GM12878 (cell line): ENCODE measurements around the gene EXOC3L1. TPM values are rescaled to one million over a fixed set of nuclear protein-coding genes. Genes with fewer than 3 reads are reported as not detected.
A peak's percentile ranks its signal among the peaks of the same experiment; 100 is the strongest.

Source experiments
- ATAC-seq: fragments of 200-7000 bp; cut with Tn5 transposase; 3 replicates; pipeline ENCODE4 v1.9.1; 2020; ENCODE audit warnings: mild to moderate bottlenecking, moderate library complexity
- BruUV-seq: library from RNA; stranded (reverse); fragments of 400-500 nt; replicated peaks from 2 replicates; lab custom pipeline; 2021; lab: Mats Ljungman, UMichigan
- CTCF ChIA-PET: fragments of 300-600 bp; sonication (Branson Sonifier 250); formaldehyde crosslinking; extraction: SDS; loops from one replicate; lab custom pipeline; 2021; ENCODE audit warnings: inconsistent platforms; lab: Yijun Ruan, JAX
- POLR2A ChIA-PET: fragments of 350-600 bp; formaldehyde crosslinking; extraction: SDS; loops from one replicate; lab custom pipeline; 2021; ENCODE audit warnings: inconsistent platforms; lab: Charles Lee
- RAD21 ChIA-PET: fragments of 300-600 bp; sonication (Branson Sonifier 250); formaldehyde crosslinking; loops from one replicate; lab custom pipeline; 2023; ENCODE audit warnings: antibody characterized with exemption; ENCODE audit not compliant: unreplicated experiment; lab: Charles Lee
- SMC1A ChIA-PET: fragments of 300-600 bp; sonication (Branson Sonifier 250); formaldehyde crosslinking; loops from one replicate; lab custom pipeline; 2023; ENCODE audit not compliant: unreplicated experiment, uncharacterized antibody; lab: Charles Lee
- DNase-seq: peaks from one replicate; pipeline ENCODE4 v3.0.0-alpha.2; 2011; ENCODE audit warnings: low read depth, low spot score
- FAIRE-seq: peaks from 3 replicates; lab custom pipeline; 2011; peaks lifted over from hg19 to GRCh38; lab: Jason Lieb, UNC
- H2AFZ ChIP-seq: 2 replicates; pipeline ENCODE4 v1.6.0; 2011; ENCODE audit warnings: low read depth, low read length, control low read depth; ENCODE audit not compliant: control insufficient read depth
- H3K27ac ChIP-seq: 2 replicates; pipeline ENCODE4 v1.5.1; 2011; ENCODE audit warnings: control low read depth; ENCODE audit not compliant: control insufficient read depth, insufficient read depth
- H3K27me3 ChIP-seq, 2 experiments: replicated peaks in 1 of 2; 2 replicates each; pipeline versions ENCODE4 v1.6.0 to v1.6.1; 2011; ENCODE audit warnings: low read length in 1 of 2; ENCODE audit not compliant: control insufficient read depth in 2 of 2, insufficient read depth in 2 of 2
- H3K36me3 ChIP-seq, 2 experiments: 2 replicates each; pipeline ENCODE4 v1.5.1; 2011; ENCODE audit warnings: low read length in 1 of 2; ENCODE audit not compliant: control insufficient read depth in 2 of 2, insufficient read depth in 2 of 2
- H3K4me1 ChIP-seq: 2 replicates; pipeline ENCODE4 v1.6.1; 2011; ENCODE audit warnings: mild to moderate bottlenecking, low read length, moderate library complexity, mixed read lengths; ENCODE audit not compliant: control insufficient read depth, insufficient read depth
- H3K4me2 ChIP-seq: 2 replicates; pipeline ENCODE4 v1.6.0; 2011; ENCODE audit warnings: control low read depth; ENCODE audit not compliant: control insufficient read depth, insufficient read depth
- H3K4me3 ChIP-seq: fragments of 200-600 bp; sonication (generic); 2 replicates; pipeline ENCODE4 v1.5.1; 2016
- H3K79me2 ChIP-seq: 2 replicates; pipeline ENCODE4 v1.6.0; 2011; ENCODE audit warnings: low read length; ENCODE audit not compliant: control insufficient read depth, insufficient read depth
- H3K9ac ChIP-seq: 2 replicates; pipeline ENCODE4 v1.8.0; 2011; ENCODE audit warnings: low read length, control low read depth, mixed read lengths; ENCODE audit not compliant: control insufficient read depth, insufficient read depth
- H3K9me3 ChIP-seq: replicated peaks from 3 replicates; pipeline ENCODE4 v1.5.1; 2011; ENCODE audit warnings: mild to moderate bottlenecking, low read length; ENCODE audit not compliant: control insufficient read depth, insufficient read depth
- H4K20me1 ChIP-seq: 2 replicates; pipeline ENCODE4 v1.6.0; 2011; ENCODE audit not compliant: control insufficient read depth, insufficient read depth
- EP300 ChIP-seq, 2 experiments: fragments of 150-350 bp in 1 of 2; IDR thresholded peaks; 2 replicates each; pipeline ENCODE4 v1.6.1; 2011 to 2012; ENCODE audit warnings: low read depth in 2 of 2, low read length in 2 of 2, borderline replicate concordance in 1 of 2, improper control_type of control experiment in 1 of 2, inconsistent platforms in 1 of 2; ENCODE audit not compliant: control insufficient read depth in 1 of 2
- PAX5 ChIP-seq: IDR thresholded peaks from 2 replicates; pipeline ENCODE4 v1.6.1; 2011; ENCODE audit warnings: low read depth, low read length, borderline replicate concordance
- SMARCA5 ChIP-seq: fragments of 450-650 bp; IDR thresholded peaks from 2 replicates; pipeline ENCODE4 v1.6.1; 2017; ENCODE audit warnings: mild to moderate bottlenecking
- TCF12 ChIP-seq: IDR thresholded peaks from 2 replicates; pipeline ENCODE4 v1.6.1; 2011; ENCODE audit warnings: low read depth, mild to moderate bottlenecking, low read length
- YY1 ChIP-seq: IDR thresholded peaks from 2 replicates; pipeline ENCODE4 v1.6.1; 2011; ENCODE audit warnings: low read depth, mild to moderate bottlenecking, low read length
- WGBS: methylation state at CpG from one replicate; pipeline ENCODE4 v1.1.6; 2016; ENCODE audit warnings: low lambda C conversion rate; ENCODE audit not compliant: insufficient replicate concordance, insufficient coverage; ENCODE audit errors: missing lambda C conversion rate; 5-methylcytosine and 5-hydroxymethylcytosine counted together
- in situ Hi-C: fragments of 300-500 bp; cut with MboI; formaldehyde crosslinking; loops from 9 replicates; pipeline ENCODE4 v1.14.3; 2018; ENCODE audit warnings: mixed read lengths
- intact Hi-C: fragments of 100-400 bp; cut with micrococcal nuclease; formaldehyde crosslinking; loops from one replicate; pipeline ENCODE4 v1.14.2; 2022; ENCODE audit not compliant: unreplicated experiment
- polyA plus RNA-seq, 11 experiments: library from polyadenylated mRNA; depleted of rRNA in 4 of 11; unstranded in 6 of 11; stranded (reverse) in 5 of 11; fragments of >200 nt; fragmentation: Nextera tagmentation in 4 of 11; fragmentation: Illumina TruSeq in 1 of 11; extraction: Ambion mirVana in 4 of 11; extraction: Trizol in 1 of 11; gene quantifications; 1 replicate in 1 of 11; 2 replicates in 10 of 11; pipeline versions ENCODE4 v1.2.1 to v1.2.3, GENCODE V29; 2011 to 2016; ENCODE audit warnings: inconsistent platforms in 2 of 11, missing spikeins in 2 of 11, low read depth in 1 of 11
- total RNA-seq, 4 experiments: library from RNA; depleted of rRNA in 3 of 4; stranded (reverse); fragments of >200 nt in 3 of 4; fragmentation: Illumina TruSeq in 1 of 4; extraction: Trizol in 1 of 4; gene quantifications; 2 replicates each; pipeline versions ENCODE4 v1.2.1 to v1.2.3, GENCODE V29; 2013 to 2021

The EXOC3L1 gene
- total and polyA plus RNA-seq, 10 of the 15 experiments (the other 5 are each of a cell fraction or from before 2014, with no cell fraction given): 0.07 to 0.42 TPM; not detected in 8

GRCh38 chr16:67174706-67175231 is 15.2 kb downstream of the EXOC3L1 start:
- H3K4me3 ChIP-seq: peak overlapping the region; percentile 55; the same call in 1 of the 2 replicates
- H3K9ac ChIP-seq: no peak overlapping the region
- no peaks in the 10 kb centered on the region for H3K36me3 ChIP-seq
- ChIA-PET SMC1A (interaction anchor here (1.3 to 2.4 kb wide), 4 partner anchors 11 to 157 kb away, joined by 4 to 9 read pairs (median 6); no protein-coding TSS in a partner anchor), RAD21 (interaction anchor here (1.1 to 2.7 kb wide), 6 partner anchors 11 to 157 kb away, joined by 4 to 8 read pairs (median 6); partner anchors contain the start of genes FBXL8 and TRADD), CTCF (interaction anchor here (0.8 to 5.3 kb wide), 11 partner anchors 11 to 223 kb away, joined by 3 to 36 read pairs (median 3); partner anchors contain the start of genes FBXL8 and TRADD), POLR2A (interaction anchor here (1.0 to 10.9 kb wide), 6 partner anchors 8 to 75 kb away, joined by 3 to 137 read pairs (median 4); partner anchors contain the start of genes E2F4, FBXL8, HSF4 and TRADD)
- in situ Hi-C loops: no loop called here
- no peaks in the 10 kb centered on the region for H3K9me3 ChIP-seq
- intact Hi-C loops: no loop called here
- no peak overlapping the region for H3K27ac ChIP-seq
- no peaks in the 10 kb centered on the region; the same call in 1 of the 2 replicates for H4K20me1 ChIP-seq
- BruUV-seq: no TSS peak
- H3K4me1 ChIP-seq: peaks cover 38% of the 10 kb centered on the region
- FAIRE-seq: no peak
- no peaks in the 10 kb centered on the region for H3K79me2 ChIP-seq
- ATAC-seq: no peak
- H3K4me2 ChIP-seq: peak overlapping the region; percentile 99
- TF ChIP-seq PAX5 (no peak), YY1 (no peak), EP300 (IDR thresholded peaks at IDR 0.05; ENCODE audit: borderline replicate concordance in 1 of 2, control insufficient read depth in 1 of 2, low read depth in 2 of 2, low read length in 2 of 2) (no peak), SMARCA5 (0 out of 2 replicates have a peak, but pooled peaks have one; percentile 27), TCF12 (no peak)
- H3K27me3 ChIP-seq: no peaks in the 10 kb centered on the region
- H2AFZ ChIP-seq: peak overlapping the region; percentile 63; the same call in 1 of the 2 replicates
- 52% methylated on average over 31 of the region's 31 CpGs for WGBS
- no peak for DNase-seq
